Vagina (tissue), 2 donors: ENCODE measurements around the gene CDK2AP2. TPM values are rescaled to one million over a fixed set of nuclear protein-coding genes. Genes with fewer than 3 reads are reported as not detected.
"Not testable (repeated sequence)": the region's sequence is repeated elsewhere in the genome, so short reads cannot be mapped to it uniquely, and the experiment has no call there.

Experiments
- DNase-seq, 2 donors: peaks; one replicate each; pipeline ENCODE4 v3.0.0-alpha.2; 2017; ENCODE audit errors: extremely low spot score in 2 of 2
- H3K27ac ChIP-seq: fragments of 200-600 bp; sonication (generic); one replicate; pipeline ENCODE4 v1.5.1; 2019
- H3K27me3 ChIP-seq: fragments of 200-600 bp; sonication (generic); one replicate; pipeline ENCODE4 v1.5.1; 2019
- H3K36me3 ChIP-seq, 2 donors: fragments of 200-600 bp; sonication (generic); one replicate each; pipeline ENCODE4 v1.5.1; 2017 to 2019
- H3K4me1 ChIP-seq: fragments of 200-600 bp; sonication (generic); one replicate; pipeline ENCODE4 v1.5.1; 2019
- H3K4me3 ChIP-seq, 2 donors: fragments of 200-600 bp; sonication (generic); 1 replicate in 1 of 2; 2 replicates in 1 of 2; pipeline ENCODE4 v1.5.1; 2016 to 2019
- H3K9me3 ChIP-seq: fragments of 200-600 bp; sonication (generic); one replicate; pipeline ENCODE4 v1.5.1; 2019
- POLR2A ChIP-seq, 2 donors: fragments of 450-650 bp; IDR thresholded peaks; one replicate each; pipeline ENCODE4 v1.6.1; 2017; ENCODE audit warnings: antibody characterized with exemption in 2 of 2, mild to moderate bottlenecking in 2 of 2, moderate library complexity in 2 of 2
- POLR2AphosphoS5 ChIP-seq, 2 donors: sonication (generic); formaldehyde crosslinking; IDR thresholded peaks; one replicate each; pipeline ENCODE4 v1.9.0; 2017; ENCODE audit warnings: antibody characterized with exemption in 2 of 2, mild to moderate bottlenecking in 2 of 2, low read depth in 1 of 2; ENCODE audit not compliant: insufficient read depth in 1 of 2
- intact Hi-C: fragments of 100-400 bp; cut with DNase I; formaldehyde crosslinking; loops from one replicate; pipeline ENCODE4 v1.15.1; 2023
- total RNA-seq: library from RNA; depleted of rRNA; stranded (reverse); fragments of >200 nt; gene quantifications from one replicate; pipeline ENCODE4 v1.2.3, GENCODE V29; 2016
- TF ChIP-seq, protein P1 (sequence below), 3 experiments: fragments of 450-650 bp in 2 of 3; fragments of 200-600 bp in 1 of 3; sonication (generic) in 1 of 3; IDR thresholded peaks; one replicate each; pipeline ENCODE4 v1.5.1; 2017 to 2019; ENCODE audit warnings: antibody characterized with exemption in 3 of 3, mild to moderate bottlenecking in 2 of 3, moderate library complexity in 2 of 3

Gene CDK2AP2, protein sequence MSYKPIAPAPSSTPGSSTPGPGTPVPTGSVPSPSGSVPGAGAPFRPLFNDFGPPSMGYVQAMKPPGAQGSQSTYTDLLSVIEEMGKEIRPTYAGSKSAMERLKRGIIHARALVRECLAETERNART
- 46.4 TPM for total RNA-seq

DNA sequence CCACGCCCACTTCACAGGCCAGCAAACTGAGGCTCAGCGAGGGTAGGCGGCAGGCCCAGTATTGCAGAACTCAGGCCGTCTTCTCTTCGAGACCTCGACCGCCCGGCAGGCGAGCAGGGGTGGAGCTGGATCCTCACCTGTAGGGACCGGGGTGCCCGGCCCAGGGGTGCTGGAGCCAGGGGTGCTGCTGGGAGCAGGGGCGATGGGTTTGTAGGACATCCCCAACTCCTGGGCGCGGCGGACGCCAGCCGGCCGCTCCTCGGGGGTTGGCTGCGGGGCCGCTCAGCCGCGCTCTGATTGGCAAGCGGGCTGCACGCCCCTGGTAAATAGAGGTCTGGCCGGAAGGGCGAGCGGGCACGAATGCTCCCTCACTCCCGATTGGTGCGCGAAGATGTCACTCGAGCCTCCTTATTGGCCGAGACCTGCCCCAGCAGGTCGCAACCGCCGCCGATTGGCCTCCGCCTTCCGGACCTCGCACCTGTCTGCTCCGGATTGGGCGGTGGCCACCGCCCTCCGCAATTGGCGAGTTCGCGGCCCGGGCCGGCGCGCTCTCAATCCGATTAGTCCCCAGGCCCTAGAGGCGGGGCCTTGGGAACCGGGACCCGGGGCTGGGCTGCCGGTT is at the start of gene CDK2AP2:
TSS of gene CDK2AP2 (minus strand) at position 299 of the 622 bp plus-strand sequence. CDS start at position 219, 80 bp downstream.
- Histone ChIP-seq H3K27ac (peak within 1 kb of the TSS; percentile 94), H3K36me3 (no peaks in the 10 kb centered on the region), H3K9me3 (no peaks in the 10 kb centered on the region), H3K4me3 (peak within 1 kb of the TSS; percentile 65 to 89), H3K27me3 (no peaks in the 10 kb centered on the region), H3K4me1 (peaks cover 38% of the 10 kb centered on the region)
- TF ChIP-seq, protein P1, sequence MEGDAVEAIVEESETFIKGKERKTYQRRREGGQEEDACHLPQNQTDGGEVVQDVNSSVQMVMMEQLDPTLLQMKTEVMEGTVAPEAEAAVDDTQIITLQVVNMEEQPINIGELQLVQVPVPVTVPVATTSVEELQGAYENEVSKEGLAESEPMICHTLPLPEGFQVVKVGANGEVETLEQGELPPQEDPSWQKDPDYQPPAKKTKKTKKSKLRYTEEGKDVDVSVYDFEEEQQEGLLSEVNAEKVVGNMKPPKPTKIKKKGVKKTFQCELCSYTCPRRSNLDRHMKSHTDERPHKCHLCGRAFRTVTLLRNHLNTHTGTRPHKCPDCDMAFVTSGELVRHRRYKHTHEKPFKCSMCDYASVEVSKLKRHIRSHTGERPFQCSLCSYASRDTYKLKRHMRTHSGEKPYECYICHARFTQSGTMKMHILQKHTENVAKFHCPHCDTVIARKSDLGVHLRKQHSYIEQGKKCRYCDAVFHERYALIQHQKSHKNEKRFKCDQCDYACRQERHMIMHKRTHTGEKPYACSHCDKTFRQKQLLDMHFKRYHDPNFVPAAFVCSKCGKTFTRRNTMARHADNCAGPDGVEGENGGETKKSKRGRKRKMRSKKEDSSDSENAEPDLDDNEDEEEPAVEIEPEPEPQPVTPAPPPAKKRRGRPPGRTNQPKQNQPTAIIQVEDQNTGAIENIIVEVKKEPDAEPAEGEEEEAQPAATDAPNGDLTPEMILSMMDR (IDR thresholded peaks at IDR 0.05), result no peak
- TF ChIP-seq POLR2A (IDR thresholded peaks at IDR 0.05) (peak in 1 of 2 donors; percentile 77), POLR2AphosphoS5 (IDR thresholded peaks at IDR 0.05; ENCODE audit: insufficient read depth in 1 of 2, low read depth in 1 of 2) (peak; percentile 55 to 94)
- intact Hi-C loops, result loop anchor here (1.0 to 10.0 kb wide), 3 partner anchors 79 to 153 kb away; partner anchors contain the start of genes POLD4 and RAD9A
- peak in 1 of 2 donors; percentile 99 for DNase-seq

DNA sequence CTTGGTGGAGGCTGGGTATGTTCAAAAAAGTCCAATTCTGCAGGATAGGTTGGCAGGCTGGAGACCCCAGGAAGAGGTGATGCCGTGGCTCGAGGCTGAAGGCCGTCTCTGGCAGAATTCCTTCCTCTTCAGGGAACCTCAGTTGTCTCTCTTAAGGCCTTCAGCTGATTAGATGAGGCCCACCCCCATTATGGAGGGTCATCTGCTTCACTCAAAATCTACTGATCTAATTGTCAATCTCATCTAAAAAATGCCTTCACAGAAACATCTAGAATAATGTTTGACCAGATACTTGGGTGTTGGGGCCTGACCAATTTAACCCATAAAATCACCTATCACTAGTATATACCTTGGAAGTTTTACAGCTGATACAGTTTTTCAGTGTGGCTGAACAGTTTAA is 48.3 kb upstream of the CDK2AP2 start:
- no peaks in the 10 kb centered on the region for H3K4me1 ChIP-seq
- H3K9me3 ChIP-seq, result no peaks in the 10 kb centered on the region
- H3K27ac ChIP-seq, result no peak overlapping the region
- TF ChIP-seq POLR2AphosphoS5 (IDR thresholded peaks at IDR 0.05; ENCODE audit: insufficient read depth in 1 of 2, low read depth in 1 of 2) (no peak), POLR2A (IDR thresholded peaks at IDR 0.05) (no peak)
- TF ChIP-seq, protein P1 (IDR thresholded peaks at IDR 0.05), result no peak
- no peak for DNase-seq
- intact Hi-C loops, result no loop called here
- H3K4me3 ChIP-seq, result no peak overlapping the region
- H3K27me3 ChIP-seq, result no peaks in the 10 kb centered on the region
- no peaks in the 10 kb centered on the region for H3K36me3 ChIP-seq

- intact Hi-C loops, DNase-seq, H3K27ac ChIP-seq, H3K4me3 ChIP-seq, H3K4me1 ChIP-seq, H3K9me3 ChIP-seq, H3K36me3 ChIP-seq, H3K27me3 ChIP-seq: not testable (repeated sequence)
Observed at GRCh38 chr11:67551697-67552096, 43.7 kb upstream of the CDK2AP2 start.

GRCh38 chr11:67551127-67551526 is 43.2 kb upstream of the CDK2AP2 start:
- intact Hi-C loops, result no loop called here

DNA sequence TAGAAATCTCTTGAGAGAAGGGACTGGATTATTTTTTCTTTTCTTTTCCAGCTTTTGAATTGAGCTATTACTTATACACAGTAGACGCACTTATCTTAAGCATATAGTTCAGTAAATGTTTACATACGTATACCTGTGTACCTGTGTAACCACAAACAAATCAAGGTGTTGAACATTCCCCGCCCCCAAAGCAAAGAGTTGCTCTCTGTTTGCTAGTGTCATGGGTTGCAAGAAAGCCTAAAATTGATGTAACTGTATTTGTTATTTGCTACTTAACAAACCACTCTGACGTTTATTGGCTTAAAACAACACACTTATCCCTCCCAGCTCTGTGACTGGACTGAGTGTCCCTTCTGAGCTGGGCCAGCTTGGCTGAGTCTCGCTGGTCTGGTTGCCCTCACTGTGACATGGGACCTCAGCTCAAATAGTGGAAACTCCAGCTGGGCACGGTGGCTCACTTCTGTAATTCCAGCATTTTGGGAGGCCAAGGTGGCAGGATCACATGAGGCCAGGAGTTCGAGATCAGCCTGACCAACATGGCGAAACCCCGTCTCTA is 40.7 kb upstream of the CDK2AP2 start:
- Histone ChIP-seq H3K4me3 (no peak overlapping the region), H3K27me3 (no peaks in the 10 kb centered on the region), H3K36me3 (no peaks in the 10 kb centered on the region), H3K27ac (no peak overlapping the region), H3K4me1 (no peaks in the 10 kb centered on the region), H3K9me3 (no peaks in the 10 kb centered on the region)
- intact Hi-C loops, result no loop called here
- no peak for DNase-seq
- TF ChIP-seq, protein P1 (IDR thresholded peaks at IDR 0.05), result no peak
- TF ChIP-seq POLR2AphosphoS5 (IDR thresholded peaks at IDR 0.05; ENCODE audit: insufficient read depth in 1 of 2, low read depth in 1 of 2), result no peak
- TF ChIP-seq POLR2A (IDR thresholded peaks at IDR 0.05), result no peak

More at GRCh38 chr11:67551127-67551526, 43.2 kb upstream of the CDK2AP2 start:
- no peak for DNase-seq
- no peaks in the 10 kb centered on the region for H3K36me3 ChIP-seq
- H3K4me1 ChIP-seq, result no peaks in the 10 kb centered on the region
- no peak overlapping the region for H3K4me3 ChIP-seq
- no peaks in the 10 kb centered on the region for H3K9me3 ChIP-seq
- TF ChIP-seq POLR2AphosphoS5 (IDR thresholded peaks at IDR 0.05; ENCODE audit: insufficient read depth in 1 of 2, low read depth in 1 of 2) (no peak), POLR2A (IDR thresholded peaks at IDR 0.05) (no peak)
- TF ChIP-seq, protein P1 (IDR thresholded peaks at IDR 0.05), result no peak
- no peak overlapping the region for H3K27ac ChIP-seq
- H3K27me3 ChIP-seq, result no peaks in the 10 kb centered on the region

DNA sequence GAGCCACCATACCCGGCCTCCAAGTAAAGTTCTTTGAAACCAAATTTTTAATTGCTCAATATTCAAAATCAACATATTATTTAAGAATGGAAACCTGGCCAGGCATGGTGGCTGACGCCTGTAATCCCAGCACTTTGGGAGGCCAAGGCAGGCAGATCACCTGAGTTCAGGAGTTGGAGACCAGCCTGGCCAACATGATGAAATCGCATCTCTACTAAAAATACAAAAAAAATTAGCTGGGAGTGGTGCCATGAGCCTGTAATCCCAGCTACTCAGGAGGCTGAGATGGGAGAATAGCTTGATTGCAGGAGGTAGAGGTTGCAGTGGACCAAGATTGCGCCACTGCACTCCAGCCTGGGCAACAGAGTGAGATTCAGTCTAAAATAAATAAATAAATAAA is 40.1 kb upstream of the CDK2AP2 start:
- H3K4me1 ChIP-seq, intact Hi-C loops, H3K27ac ChIP-seq, H3K27me3 ChIP-seq, H3K36me3 ChIP-seq, DNase-seq, H3K4me3 ChIP-seq, H3K9me3 ChIP-seq: not testable (repeated sequence)
